Right lobe of liver (tissue), 4 donors: ENCODE results near the gene RAB28.

Experiments used
- CTCF ChIP-seq, 4 donors: fragments of 200-600 bp in 3 of 4; fragments of 450-650 bp in 1 of 4; IDR thresholded peaks; one replicate each; pipeline versions ENCODE4 v1.5.1 to v1.8.0; 2016 to 2022; ENCODE audit warnings: antibody characterized with exemption in 4 of 4, mild to moderate bottlenecking in 2 of 4
- POLR2A ChIP-seq: fragments of 450-650 bp; IDR thresholded peaks from one replicate; pipeline ENCODE4 v1.6.1; 2017; ENCODE audit warnings: antibody characterized with exemption, mild to moderate bottlenecking
- donor health status: DM: no; HTN: no; CAD: no.
- donor health status: DM: no; HTN: no; CAD: no.
- donor health status: DM: no; HTN: yes; CAD: no.

- no peak for TF ChIP-seq CTCF (IDR thresholded peaks at IDR 0.05)
- TF ChIP-seq POLR2A: no peak
Observed at GRCh38 chr4:13464543-13464942, 19.6 kb downstream of the RAB28 start.
